IMR-90 (cell line): ENCODE data around the gene AHDC1. TPM values are rescaled to one million over a fixed set of nuclear protein-coding genes. Genes with fewer than 3 reads are reported as not detected.

Experiments
- ATAC-seq: fragments of 200-7000 bp; cut with Tn5 transposase; 2 replicates; pipeline ENCODE4 v1.9.1; 2020; ENCODE audit warnings: low read depth, mild to moderate bottlenecking, moderate library complexity
- BruUV-seq: library from RNA; stranded (reverse); fragments of 400-500 nt; replicated peaks from 2 replicates; lab custom pipeline; 2021; lab: Mats Ljungman, UMichigan
- CTCF ChIA-PET: fragments of 300-600 bp; formaldehyde crosslinking; extraction: SDS; loops from one replicate; lab custom pipeline; 2021; ENCODE audit warnings: antibody characterized with exemption; lab: Yijun Ruan, JAX
- POLR2A ChIA-PET: fragments of 300-600 bp; sonication (Branson Sonifier 250); formaldehyde crosslinking; loops from one replicate; lab custom pipeline; 2022; ENCODE audit warnings: antibody characterized with exemption; ENCODE audit not compliant: unreplicated experiment; lab: Charles Lee
- DNase-seq: peaks from one replicate; pipeline ENCODE4 v3.0.0; 2013
- H2AFZ ChIP-seq: replicated peaks from 2 replicates; pipeline ENCODE3; 2013; ENCODE audit warnings: low read length, mild to moderate bottlenecking; ENCODE audit not compliant: poor library complexity
- H2AK5ac ChIP-seq: 2 replicates; pipeline ENCODE4 v1.6.1; 2013; ENCODE audit warnings: low read depth, low read length, inconsistent platforms
- H2AK9ac ChIP-seq: replicated peaks from 2 replicates; pipeline ENCODE3; 2013; ENCODE audit warnings: mild to moderate bottlenecking, low read depth, low read length, moderate library complexity; ENCODE audit not compliant: poor library complexity
- H2BK120ac ChIP-seq: 2 replicates; pipeline ENCODE4 v1.6.1; 2013; ENCODE audit warnings: low read depth, low read length, inconsistent platforms
- H2BK15ac ChIP-seq: 3 replicates; pipeline ENCODE4 v1.6.1; 2013; ENCODE audit warnings: low read depth, low read length, inconsistent platforms
- H2BK20ac ChIP-seq: 2 replicates; pipeline ENCODE4 v1.6.1; 2013; ENCODE audit warnings: low read depth, mild to moderate bottlenecking, inconsistent platforms, low read length, moderate library complexity
- H2BK5ac ChIP-seq: 2 replicates; pipeline ENCODE4 v1.6.1; 2013; ENCODE audit warnings: mild to moderate bottlenecking, low read depth, low read length, inconsistent platforms; ENCODE audit not compliant: poor library complexity, severe bottlenecking
- H3K14ac ChIP-seq: replicated peaks from 2 replicates; pipeline ENCODE4 v1.6.1; 2013; ENCODE audit warnings: low read depth, low read length, inconsistent platforms
- H3K18ac ChIP-seq: 2 replicates; pipeline ENCODE4 v1.6.1; 2013; ENCODE audit warnings: low read depth, low read length, control low read depth
- H3K23ac ChIP-seq: 2 replicates; pipeline ENCODE4 v1.6.1; 2013; ENCODE audit warnings: low read depth, low read length, inconsistent platforms
- H3K27ac ChIP-seq: 2 replicates; pipeline ENCODE4 v1.5.1; 2013; ENCODE audit warnings: mild to moderate bottlenecking, control low read depth, low read length; ENCODE audit not compliant: insufficient read depth
- H3K27me3 ChIP-seq: 2 replicates; pipeline ENCODE4 v1.6.1; 2013; ENCODE audit warnings: low read length; ENCODE audit not compliant: control insufficient read depth, insufficient read depth
- H3K36me3 ChIP-seq: 2 replicates; pipeline ENCODE4 v1.6.1; 2013; ENCODE audit warnings: low read length, mixed read lengths; ENCODE audit not compliant: control insufficient read depth, insufficient read depth
- H3K4ac ChIP-seq: 2 replicates; pipeline ENCODE4 v1.6.1; 2013; ENCODE audit warnings: low read depth, low read length, inconsistent platforms
- H3K4me1 ChIP-seq: 2 replicates; pipeline ENCODE4 v1.6.1; 2013; ENCODE audit warnings: low read length, mixed read lengths; ENCODE audit not compliant: control insufficient read depth, insufficient read depth
- H3K4me2 ChIP-seq: 2 replicates; pipeline ENCODE4 v1.6.1; 2013; ENCODE audit warnings: low read depth, mild to moderate bottlenecking, control low read depth, low read length, moderate library complexity
- H3K4me3 ChIP-seq: 2 replicates; pipeline ENCODE4 v1.5.1; 2013; ENCODE audit warnings: low read depth, mild to moderate bottlenecking, control low read depth, low read length, moderate library complexity; ENCODE audit not compliant: insufficient read depth
- H3K56ac ChIP-seq: 2 replicates; pipeline ENCODE4 v1.6.1; 2013; ENCODE audit warnings: low read length, inconsistent platforms; ENCODE audit not compliant: insufficient read depth; ENCODE audit errors: extremely low read depth
- H3K79me1 ChIP-seq, 2 experiments: 2 replicates each; pipeline ENCODE4 v1.6.1; 2013; ENCODE audit warnings: low read length in 2 of 2, inconsistent platforms in 1 of 2, low read depth in 1 of 2
- H3K9ac ChIP-seq: 2 replicates; pipeline ENCODE4 v1.6.1; 2013; ENCODE audit warnings: low read depth, low read length, control low read depth
- H3K9me1 ChIP-seq: 2 replicates; pipeline ENCODE4 v1.6.1; 2013; ENCODE audit warnings: low read length, inconsistent platforms; ENCODE audit not compliant: insufficient read depth
- H3K9me3 ChIP-seq: 2 replicates; pipeline ENCODE4 v1.6.1; 2013; ENCODE audit warnings: low read length; ENCODE audit not compliant: control insufficient read depth, insufficient read depth
- H4K20me1 ChIP-seq: 2 replicates; pipeline ENCODE4 v1.6.1; 2013; ENCODE audit warnings: low read length, inconsistent platforms; ENCODE audit not compliant: insufficient read depth
- H4K5ac ChIP-seq: 2 replicates; pipeline ENCODE4 v1.6.1; 2013; ENCODE audit warnings: mild to moderate bottlenecking, low read depth, low read length, control low read depth
- H4K8ac ChIP-seq, 2 experiments: 2 replicates each; pipeline ENCODE4 v1.6.1; 2013; ENCODE audit warnings: low read depth in 2 of 2, low read length in 2 of 2, control low read depth in 1 of 2, inconsistent platforms in 1 of 2
- H4K91ac ChIP-seq: 2 replicates; pipeline ENCODE4 v1.6.1; 2013; ENCODE audit warnings: low read depth, low read length, inconsistent platforms; ENCODE audit not compliant: insufficient read depth
- RCOR1 ChIP-seq: IDR thresholded peaks from 2 replicates; pipeline ENCODE4 v1.6.1; 2012; ENCODE audit warnings: mild to moderate bottlenecking, low read length, improper control_type of control experiment; ENCODE audit not compliant: insufficient replicate concordance
- WGBS, 2 experiments: methylation state at CpG; one replicate each; pipeline versions ENCODE4 v1.1.5 to v1.1.7; 2013; ENCODE audit warnings: missing lambda C conversion rate in 2 of 2; ENCODE audit not compliant: insufficient read length in 1 of 2; ENCODE audit errors: extremely low coverage in 2 of 2; 5-methylcytosine and 5-hydroxymethylcytosine counted together
- dilution Hi-C: fragments of 300-500 bp; cut with HindIII; formaldehyde crosslinking; loops from one replicate; pipeline ENCODE4 v1.14.3; 2018; ENCODE audit warnings: low sequenced_read_pairs; ENCODE audit not compliant: unreplicated experiment
- in situ Hi-C: fragments of 300-500 bp; cut with MboI; formaldehyde crosslinking; loops from 3 replicates; pipeline ENCODE4 v1.14.3; 2019; ENCODE audit warnings: low sequenced_read_pairs, inconsistent platforms, mixed read lengths
- intact Hi-C: fragments of 100-400 bp; cut with micrococcal nuclease; formaldehyde crosslinking; loops from 2 replicates; pipeline ENCODE4 v1.10.0; 2022
- polyA plus RNA-seq, 3 experiments: library from polyadenylated mRNA; depleted of rRNA; stranded (reverse); fragments of >200 nt; gene quantifications; 2 replicates each; pipeline ENCODE4 v1.2.3, GENCODE V29; 2012; ENCODE audit warnings: low replicate concordance in 1 of 3
- total RNA-seq: library from RNA; depleted of rRNA; stranded (reverse); fragments of >200 nt; gene quantifications from 2 replicates; pipeline ENCODE4 v1.2.3, GENCODE V29; 2012
- TF ChIP-seq, protein P1 (sequence below): fragments of 150-350 bp; IDR thresholded peaks from 2 replicates; pipeline ENCODE4 v1.6.1; 2017; ENCODE audit warnings: mild to moderate bottlenecking, antibody characterized with exemption, low read length, low read depth

AHDC1 gene
- total and polyA plus RNA-seq, 2 of the 4 experiments (the other 2 are of a cell fraction) = 2.0 to 11.6 TPM

DNA sequence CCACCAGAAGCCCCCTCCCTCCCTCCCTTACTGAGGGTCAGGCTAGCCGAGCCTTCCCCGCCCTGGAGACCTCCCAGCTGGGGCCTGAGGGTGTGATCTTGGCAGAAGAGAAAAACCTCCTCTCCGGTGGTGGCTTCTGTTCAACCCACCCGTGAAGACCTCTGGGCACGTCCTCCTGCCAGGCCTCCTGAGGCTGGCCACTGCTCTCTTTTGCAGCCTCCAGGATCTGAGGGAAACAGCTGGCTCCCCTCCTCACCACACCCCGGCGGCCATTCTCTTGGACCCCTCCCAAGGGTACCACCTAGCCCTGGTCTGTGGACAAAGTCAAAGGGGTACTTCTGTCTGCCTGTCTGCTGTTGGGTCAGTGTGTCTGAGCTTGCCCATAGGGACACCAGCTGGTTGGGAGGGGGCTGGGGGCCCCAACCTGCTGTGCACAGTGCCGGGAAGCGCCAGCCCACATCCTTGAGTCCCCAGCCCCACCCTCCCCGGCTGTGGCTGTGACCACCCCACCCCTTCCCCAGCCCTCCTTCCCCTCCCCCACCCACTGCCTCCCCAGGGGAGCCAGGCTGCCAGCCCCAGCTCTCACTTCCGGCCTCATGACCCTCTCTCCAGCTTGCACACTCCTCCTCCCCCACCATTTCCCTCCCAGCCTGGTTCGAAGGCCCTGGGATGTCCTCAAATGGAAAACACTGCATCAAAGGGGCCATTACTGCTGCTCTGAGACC is 48.1 kb downstream of the AHDC1 start:
- peak overlapping the region; percentile 8; the same call in 1 of the 2 replicates for H3K18ac ChIP-seq
- peaks cover 13% of the 10 kb centered on the region for H4K20me1 ChIP-seq
- intact Hi-C loops (loop anchor here (2.0 to 5.0 kb wide), 3 partner anchors 47 to 259 kb away; no protein-coding TSS in a partner anchor), in situ Hi-C loops (no loop called here), dilution Hi-C loops (no loop called here)
- no peak overlapping the region; the same call in 1 of the 2 replicates for H3K56ac ChIP-seq
- no peak overlapping the region for H2BK15ac ChIP-seq
- peak overlapping the region; percentile 36; the same call in 1 of the 2 replicates for H2BK20ac ChIP-seq
- H2AFZ ChIP-seq = peak overlapping the region; percentile 46
- peak overlapping the region; percentile 54 for H4K91ac ChIP-seq
- peak overlapping the region; percentile 18 for H2BK5ac ChIP-seq
- ATAC-seq = no peak
- peak overlapping the region; percentile 57 for H2BK120ac ChIP-seq
- H3K27me3 ChIP-seq = no peaks in the 10 kb centered on the region
- no peak for TF ChIP-seq RCOR1
- TF ChIP-seq, protein P1, sequence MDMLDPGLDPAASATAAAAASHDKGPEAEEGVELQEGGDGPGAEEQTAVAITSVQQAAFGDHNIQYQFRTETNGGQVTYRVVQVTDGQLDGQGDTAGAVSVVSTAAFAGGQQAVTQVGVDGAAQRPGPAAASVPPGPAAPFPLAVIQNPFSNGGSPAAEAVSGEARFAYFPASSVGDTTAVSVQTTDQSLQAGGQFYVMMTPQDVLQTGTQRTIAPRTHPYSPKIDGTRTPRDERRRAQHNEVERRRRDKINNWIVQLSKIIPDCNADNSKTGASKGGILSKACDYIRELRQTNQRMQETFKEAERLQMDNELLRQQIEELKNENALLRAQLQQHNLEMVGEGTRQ = peak; percentile 23; the same call in 1 of the 2 replicates
- H3K4me2 ChIP-seq = no peak overlapping the region
- H3K9ac ChIP-seq = peak overlapping the region; percentile 59
- ChIA-PET POLR2A (no interaction called here), CTCF (interaction anchor here (0.6 to 2.2 kb wide), 19 partner anchors 9 to 255 kb away, joined by 3 to 13 read pairs (median 4); partner anchors contain the start of gene AHDC1)
- peak overlapping the region; percentile 15; the same call in 1 of the 2 replicates for H3K27ac ChIP-seq
- H3K9me3 ChIP-seq = no peaks in the 10 kb centered on the region
- H3K79me1 ChIP-seq = peaks cover 8 to 60% of the 10 kb centered on the region in 2 experiments
- 43% methylated on average over 1 of the region's 12 CpGs; no CpG with 5 or more reads in 1 of the 2 experiments for WGBS, 2 experiments
- peak overlapping the region; percentile 83 for H2AK5ac ChIP-seq
- no peak overlapping the region for H3K4me3 ChIP-seq
- peak overlapping the region; percentile 76 for H3K4ac ChIP-seq
- peaks cover 22% of the 10 kb centered on the region for H3K36me3 ChIP-seq
- H2AK9ac ChIP-seq = peak overlapping the region; percentile 91
- H3K23ac ChIP-seq = 0 out of 2 replicates have a peak overlapping the region, but pooled peaks have one; percentile 10
- peaks cover 24% of the 10 kb centered on the region for H3K4me1 ChIP-seq
- peak overlapping the region; percentile 30; the same call in 1 of the 2 replicates for H3K14ac ChIP-seq
- peak overlapping the region; percentile 9; the same call in 1 of the 2 replicates for H4K5ac ChIP-seq
- BruUV-seq = no TSS peak
- peak overlapping the region in 1 of 2 experiments; percentile 78; a peak in 1 of 4 replicates for H4K8ac ChIP-seq
- no peak for DNase-seq
- H3K9me1 ChIP-seq = peaks cover 10% of the 10 kb centered on the region
